Mucosa of stomach (tissue), 1 donor: ENCODE results near the gene WDFY2.
"Not testable (repeated sequence)": the region's sequence is repeated elsewhere in the genome, so short reads cannot be mapped to it uniquely, and the experiment has no call there.

Experiments
- H3K27me3 ChIP-seq: one replicate; pipeline ENCODE4 v1.7.0; 2013; ENCODE audit warnings: mild to moderate bottlenecking, low read length; ENCODE audit not compliant: control insufficient read depth, insufficient read depth
- H3K36me3 ChIP-seq: one replicate; pipeline ENCODE4 v1.7.0; 2013; ENCODE audit warnings: low read length; ENCODE audit not compliant: control insufficient read depth, insufficient read depth
- H3K4me1 ChIP-seq: one replicate; pipeline ENCODE4 v1.7.0; 2013; ENCODE audit warnings: mild to moderate bottlenecking, low read length; ENCODE audit not compliant: control insufficient read depth, insufficient read depth
- H3K4me3 ChIP-seq: one replicate; pipeline ENCODE4 v1.7.0; 2013; ENCODE audit warnings: low read length
- H3K9ac ChIP-seq: one replicate; pipeline ENCODE4 v1.7.0; 2013; ENCODE audit warnings: mild to moderate bottlenecking, low read length, moderate library complexity
- H3K9me3 ChIP-seq: one replicate; pipeline ENCODE4 v1.7.0; 2013; ENCODE audit warnings: mild to moderate bottlenecking, low read length, moderate library complexity; ENCODE audit not compliant: control insufficient read depth
- donor health status: Pancreatic carcinoma.

WDFY2 gene

GRCh38 chr13:51551416-51551815 is 32.8 kb upstream of the WDFY2 start:
- H3K27me3 ChIP-seq = no peaks in the 10 kb centered on the region
- H3K4me1 ChIP-seq = peaks cover 6% of the 10 kb centered on the region
- no peaks in the 10 kb centered on the region for H3K9me3 ChIP-seq
- no peak overlapping the region for H3K4me3 ChIP-seq
- H3K9ac ChIP-seq = no peak overlapping the region
- H3K36me3 ChIP-seq = no peaks in the 10 kb centered on the region

DNA sequence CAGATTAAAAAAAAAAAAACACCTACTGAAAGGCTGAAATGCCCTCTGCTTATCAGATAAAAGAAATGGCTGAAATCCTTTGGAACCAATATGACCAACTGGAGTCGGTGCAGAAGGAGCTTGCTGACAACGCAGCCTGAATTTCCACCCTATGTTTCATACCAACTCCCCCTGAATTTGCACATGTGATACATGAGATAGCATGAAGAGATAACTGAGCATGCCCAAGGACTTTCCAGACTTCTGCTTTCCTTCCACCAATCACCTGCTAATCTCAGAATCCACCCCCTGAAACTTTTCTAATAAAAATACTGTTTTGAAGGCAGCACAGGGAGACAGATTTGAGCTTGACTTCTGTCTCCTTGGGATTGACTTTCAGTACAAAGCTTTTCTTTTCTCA is 32.2 kb upstream of the WDFY2 start:
- H3K4me3 ChIP-seq = no peak overlapping the region
- no peaks in the 10 kb centered on the region for H3K27me3 ChIP-seq
- peaks cover 6% of the 10 kb centered on the region for H3K4me1 ChIP-seq
- H3K9me3 ChIP-seq = no peaks in the 10 kb centered on the region
- no peak overlapping the region for H3K9ac ChIP-seq
- H3K36me3 ChIP-seq = no peaks in the 10 kb centered on the region

DNA sequence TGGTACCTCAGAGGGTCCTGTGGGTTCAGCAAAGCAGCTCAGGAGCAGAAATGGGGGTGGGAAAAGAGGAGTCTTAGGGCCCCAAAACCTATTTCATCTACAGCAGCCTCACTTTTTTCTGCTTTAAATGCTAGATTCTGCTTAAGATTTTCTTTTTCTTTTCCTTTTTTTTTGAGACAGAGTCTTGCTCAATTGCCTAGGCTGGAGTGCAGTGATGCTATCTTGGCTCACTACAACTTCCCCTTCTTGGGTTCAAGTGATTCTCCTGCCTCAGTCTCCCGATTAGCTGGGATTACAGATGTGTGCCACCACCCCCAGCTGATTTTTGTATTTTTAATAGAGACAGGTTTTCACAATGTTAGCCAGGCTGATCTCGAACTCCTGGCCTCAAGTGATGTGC is 30.7 kb upstream of the WDFY2 start:
- Histone ChIP-seq H3K27me3 (no peaks in the 10 kb centered on the region), H3K4me1 (peaks cover 6% of the 10 kb centered on the region), H3K9ac (no peak overlapping the region), H3K4me3 (no peak overlapping the region), H3K36me3 (no peaks in the 10 kb centered on the region), H3K9me3 (no peaks in the 10 kb centered on the region)

DNA sequence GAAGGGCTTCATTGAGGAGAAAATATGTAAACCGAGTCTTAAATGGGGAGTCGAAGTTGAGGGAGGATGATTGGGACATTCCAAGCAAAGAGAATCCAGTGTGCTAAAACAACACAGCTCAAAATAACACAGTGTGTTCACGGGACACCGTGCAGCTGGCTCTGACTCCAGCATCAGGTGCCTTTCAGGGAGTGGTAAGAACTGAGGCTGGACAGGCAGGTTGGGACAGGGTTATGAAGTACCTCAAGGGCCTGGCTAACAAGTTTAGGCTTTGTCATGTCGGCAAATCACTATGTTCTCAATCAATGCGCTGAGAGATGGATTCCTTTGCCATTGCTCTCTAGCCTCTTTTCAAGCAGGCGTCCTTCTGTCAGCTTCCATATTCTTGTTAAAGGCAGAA is 27.5 kb upstream of the WDFY2 start:
- no peaks in the 10 kb centered on the region for H3K36me3 ChIP-seq
- no peaks in the 10 kb centered on the region for H3K4me1 ChIP-seq
- no peak overlapping the region for H3K9ac ChIP-seq
- H3K27me3 ChIP-seq = no peaks in the 10 kb centered on the region
- H3K9me3 ChIP-seq = no peaks in the 10 kb centered on the region
- H3K4me3 ChIP-seq = no peak overlapping the region

- no peak overlapping the region for H3K4me3 ChIP-seq
- no peaks in the 10 kb centered on the region for H3K36me3 ChIP-seq
- H3K9ac ChIP-seq = no peak overlapping the region
- H3K4me1 ChIP-seq = no peaks in the 10 kb centered on the region
- H3K27me3 ChIP-seq = no peaks in the 10 kb centered on the region
- no peaks in the 10 kb centered on the region for H3K9me3 ChIP-seq
Measured at GRCh38 chr13:51557438-51557837, 26.8 kb upstream of the WDFY2 start.

DNA sequence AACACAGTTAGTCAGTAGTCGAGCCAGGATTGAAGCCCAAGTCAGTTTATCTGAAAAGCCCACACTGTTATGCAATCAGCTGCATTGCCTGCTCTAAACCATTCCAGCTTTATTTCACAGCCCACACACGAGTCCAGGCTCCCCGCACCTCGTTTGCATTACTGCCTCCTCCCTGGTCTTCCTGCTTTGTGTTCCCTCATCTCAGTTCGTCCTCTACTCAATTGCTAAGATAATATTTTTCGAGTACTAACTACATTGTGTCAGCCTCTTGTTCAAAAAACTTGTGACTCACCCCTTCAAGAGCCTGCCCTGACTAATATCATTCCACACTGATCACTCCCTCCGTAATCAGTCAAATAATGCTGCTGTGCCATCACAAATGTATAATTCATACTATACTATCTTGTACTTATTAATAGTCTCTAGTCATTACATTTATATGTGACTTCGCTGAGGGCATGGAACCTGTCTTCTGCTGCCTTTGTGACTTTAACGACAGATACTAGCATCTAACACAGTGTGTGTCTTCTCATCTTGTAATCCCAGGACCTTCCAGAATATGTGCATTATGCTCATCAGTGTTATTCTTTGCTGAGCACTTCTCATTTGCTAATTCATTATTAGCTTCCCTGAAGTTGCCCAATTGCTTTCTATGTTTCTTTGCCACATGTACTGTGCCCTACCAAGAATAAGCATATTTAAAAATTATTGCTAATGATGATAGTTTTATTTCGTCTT is 26.2 kb upstream of the WDFY2 start:
- Histone ChIP-seq H3K4me1 (no peaks in the 10 kb centered on the region), H3K27me3 (no peaks in the 10 kb centered on the region)

GRCh38 chr13:51559946-51560735 is 24.1 kb upstream of the WDFY2 start:
- H3K36me3 ChIP-seq = no peaks in the 10 kb centered on the region
- H3K4me1 ChIP-seq = no peaks in the 10 kb centered on the region
- no peaks in the 10 kb centered on the region for H3K9me3 ChIP-seq
- H3K9ac ChIP-seq = no peak overlapping the region
- no peaks in the 10 kb centered on the region for H3K27me3 ChIP-seq
- no peak overlapping the region for H3K4me3 ChIP-seq

More for the DNA sequence above, 26.2 kb upstream of the WDFY2 start:
- H3K9me3 ChIP-seq = no peaks in the 10 kb centered on the region
- H3K36me3 ChIP-seq = no peaks in the 10 kb centered on the region
- H3K9ac ChIP-seq = no peak overlapping the region
- H3K4me3 ChIP-seq = no peak overlapping the region

DNA sequence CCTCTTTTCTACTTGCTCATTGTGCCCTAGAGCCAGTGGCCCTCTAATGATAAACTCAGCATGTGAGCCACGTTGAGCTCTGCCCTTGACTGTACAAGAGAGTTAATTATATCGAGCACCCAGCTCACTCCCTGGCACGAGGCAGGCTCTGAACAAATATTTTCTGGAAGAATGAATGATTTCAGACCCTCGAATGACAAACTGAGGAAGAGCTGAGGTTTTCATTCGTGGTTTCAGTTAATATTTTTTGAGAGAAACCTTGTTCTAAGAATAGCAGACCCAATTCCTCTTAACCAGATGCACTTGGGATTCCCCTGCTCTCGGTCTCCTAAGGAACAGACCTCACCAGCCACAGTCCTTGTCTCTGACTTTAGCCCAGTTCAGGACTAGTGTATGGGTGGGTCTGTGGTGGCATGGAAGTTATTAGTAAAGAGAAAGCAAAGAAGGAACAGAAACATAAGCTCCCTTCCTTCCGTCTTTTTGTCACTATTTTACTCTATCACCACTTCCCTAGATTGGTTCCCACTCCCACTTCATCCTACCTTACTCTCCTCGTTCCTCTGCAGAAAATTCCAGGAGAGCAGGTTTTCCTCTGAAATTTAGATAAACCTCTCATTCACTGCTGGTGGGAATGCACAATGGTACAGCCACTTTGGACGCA is 22.1 kb upstream of the WDFY2 start:
- Histone ChIP-seq H3K9me3 (no peaks in the 10 kb centered on the region), H3K36me3 (no peaks in the 10 kb centered on the region), H3K4me1 (no peaks in the 10 kb centered on the region), H3K4me3 (no peak overlapping the region), H3K9ac (no peak overlapping the region), H3K27me3 (no peaks in the 10 kb centered on the region)

GRCh38 chr13:51564252-51564651 is 20.0 kb upstream of the WDFY2 start:
- no peaks in the 10 kb centered on the region for H3K27me3 ChIP-seq
- H3K4me3 ChIP-seq = no peak overlapping the region
- H3K36me3 ChIP-seq = no peaks in the 10 kb centered on the region
- H3K4me1 ChIP-seq = no peaks in the 10 kb centered on the region
- no peaks in the 10 kb centered on the region for H3K9me3 ChIP-seq
- H3K9ac ChIP-seq = no peak overlapping the region

- Histone ChIP-seq H3K9me3 (no peaks in the 10 kb centered on the region), H3K4me3 (no peak overlapping the region), H3K4me1 (no peaks in the 10 kb centered on the region), H3K9ac (no peak overlapping the region), H3K36me3 (no peaks in the 10 kb centered on the region), H3K27me3 (no peaks in the 10 kb centered on the region)
Measured at GRCh38 chr13:51564671-51565070, 19.6 kb upstream of the WDFY2 start.

- not testable (repeated sequence) for H3K4me1 ChIP-seq, H3K9me3 ChIP-seq, H3K27me3 ChIP-seq, H3K4me3 ChIP-seq, H3K36me3 ChIP-seq, H3K9ac ChIP-seq
Measured at GRCh38 chr13:51569001-51569400, 15.3 kb upstream of the WDFY2 start.

GRCh38 chr13:51576754-51577153 is 7.5 kb upstream of the WDFY2 start:
- H3K9ac ChIP-seq = no peak overlapping the region
- no peaks in the 10 kb centered on the region for H3K4me1 ChIP-seq
- no peak overlapping the region for H3K4me3 ChIP-seq
- no peaks in the 10 kb centered on the region for H3K9me3 ChIP-seq
- no peaks in the 10 kb centered on the region for H3K27me3 ChIP-seq
- H3K36me3 ChIP-seq = no peaks in the 10 kb centered on the region
